Right hindlimb (tissue), 1 donor: Measurements from ENCODE around the gene PTPRD.
A peak's percentile ranks its signal among the peaks of the same experiment; 100 is the strongest.

Source experiments
- DNase-seq: peaks from one replicate; pipeline ENCODE4 v3.0.0-alpha.2; 2018

The PTPRD gene

GRCh38 chr9:8733131-8733954, 1879.5 kb downstream of the PTPRD start:
- peak; percentile 82 for DNase-seq

GRCh38 chr9:8732367-8733075, 1880.3 kb downstream of the PTPRD start:
- DNase-seq, result no peak

DNA sequence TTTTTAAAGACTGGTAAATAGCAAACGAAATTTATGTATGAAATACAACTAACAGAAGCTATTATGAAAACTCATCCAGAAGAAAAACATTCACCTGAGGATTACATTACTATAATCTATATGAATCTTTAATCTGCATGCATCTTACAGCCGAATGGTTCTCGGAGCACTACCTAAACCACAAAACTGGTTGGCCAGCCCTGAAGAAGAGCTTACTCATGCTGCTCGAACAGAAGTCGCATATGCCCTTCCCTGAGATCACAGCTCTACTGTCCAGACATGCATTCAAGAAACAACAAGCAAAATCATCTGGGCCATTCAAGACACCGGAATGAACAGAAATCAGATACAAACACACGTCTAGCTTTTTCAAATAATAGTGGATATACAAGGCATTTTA, 1882.2 kb downstream of the PTPRD start:
- no peak for DNase-seq

- DNase-seq, result no peak
Measured at GRCh38 chr9:8728910-8729309, 1883.9 kb downstream of the PTPRD start.

DNA sequence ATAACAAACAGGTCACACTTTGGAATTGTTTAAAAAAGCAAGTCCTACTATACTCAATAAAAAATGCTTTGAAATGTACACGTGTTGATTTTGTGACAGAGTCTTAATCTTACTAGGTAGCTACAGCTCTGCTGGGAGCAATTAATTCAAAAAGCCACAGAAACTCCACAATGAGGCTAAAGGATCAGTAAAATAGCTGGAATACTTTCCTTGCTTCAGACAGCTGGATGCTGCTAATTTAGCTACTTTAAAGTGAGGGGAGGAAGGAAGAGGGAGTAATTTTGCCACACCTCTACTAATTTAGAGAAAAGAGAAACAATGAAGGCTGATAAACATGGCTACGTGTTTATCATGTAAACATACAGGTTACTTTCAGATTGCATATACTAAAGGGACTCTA, 1885.6 kb downstream of the PTPRD start:
- no peak for DNase-seq

GRCh38 chr9:8726692-8727091, 1886.1 kb downstream of the PTPRD start:
- DNase-seq, result no peak

GRCh38 chr9:8725635-8726034, 1887.2 kb downstream of the PTPRD start:
- no peak for DNase-seq

DNA sequence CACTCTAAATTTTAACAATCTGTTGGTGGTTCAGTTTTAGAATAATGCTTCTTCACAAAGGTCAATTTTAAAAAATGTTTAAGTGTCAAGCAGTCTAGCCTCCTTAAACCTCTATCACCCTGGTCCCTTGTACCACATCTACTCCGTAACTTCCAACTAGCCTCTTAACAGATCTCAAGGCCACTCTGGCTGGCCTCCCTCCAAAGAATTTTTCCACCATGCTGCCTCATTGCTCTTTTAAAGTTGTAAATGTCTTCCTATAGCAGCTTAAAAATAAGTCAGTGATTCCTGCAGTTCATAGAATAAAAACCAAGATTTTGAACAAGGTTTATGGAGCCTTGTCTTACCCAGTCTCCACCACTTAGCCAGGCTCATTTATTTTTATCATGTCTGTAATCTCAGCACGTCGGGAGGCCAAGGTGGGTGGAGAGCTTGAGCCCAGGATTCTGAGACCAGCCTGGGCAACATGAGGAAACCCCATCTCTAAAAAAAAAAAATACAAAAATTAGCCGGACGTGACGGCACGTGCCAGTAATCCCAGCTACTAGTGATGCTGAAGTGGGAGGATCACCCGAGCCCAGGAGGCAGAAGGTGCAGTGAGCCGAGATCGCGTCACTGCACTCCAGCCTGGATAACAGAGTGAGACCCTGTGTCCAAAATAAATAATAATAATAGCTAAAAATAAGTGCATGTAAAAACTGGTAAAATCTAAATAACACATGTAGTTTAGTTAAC, 1888.4 kb downstream of the PTPRD start:
- DNase-seq, result no peak

GRCh38 chr9:8723195-8723594, 1889.6 kb downstream of the PTPRD start:
- no peak for DNase-seq

- DNase-seq, result no peak
Measured at GRCh38 chr9:8719833-8720486, 1892.8 kb downstream of the PTPRD start.

GRCh38 chr9:8718121-8718725, 1894.6 kb downstream of the PTPRD start:
- no peak for DNase-seq

- no peak for DNase-seq
Measured at GRCh38 chr9:8717146-8717545, 1895.7 kb downstream of the PTPRD start.

DNA sequence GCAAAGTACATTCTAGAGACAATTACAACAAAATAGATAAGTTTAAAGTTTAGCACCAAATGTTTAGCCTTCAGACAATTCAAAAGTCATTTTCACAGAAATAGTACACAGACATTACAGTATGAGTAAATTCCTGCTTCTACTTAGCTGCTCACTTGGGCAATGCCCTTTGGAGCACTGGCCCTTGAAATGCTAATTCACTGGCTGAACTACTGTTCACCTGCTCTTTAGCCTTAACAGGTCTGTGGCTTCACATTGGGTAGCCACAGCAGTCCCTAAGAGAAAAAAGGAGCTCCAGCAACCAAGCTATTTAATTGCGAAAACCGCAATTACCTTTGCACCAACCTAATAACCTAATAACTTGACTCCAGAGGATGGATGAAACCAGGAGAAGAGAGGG, 1897.0 kb downstream of the PTPRD start:
- no peak for DNase-seq

GRCh38 chr9:8713811-8714165, 1899.0 kb downstream of the PTPRD start:
- DNase-seq, result no peak

GRCh38 chr9:8713149-8713810, 1899.5 kb downstream of the PTPRD start:
- no peak for DNase-seq

GRCh38 chr9:8709731-8710130, 1903.1 kb downstream of the PTPRD start:
- DNase-seq, result no peak

DNA sequence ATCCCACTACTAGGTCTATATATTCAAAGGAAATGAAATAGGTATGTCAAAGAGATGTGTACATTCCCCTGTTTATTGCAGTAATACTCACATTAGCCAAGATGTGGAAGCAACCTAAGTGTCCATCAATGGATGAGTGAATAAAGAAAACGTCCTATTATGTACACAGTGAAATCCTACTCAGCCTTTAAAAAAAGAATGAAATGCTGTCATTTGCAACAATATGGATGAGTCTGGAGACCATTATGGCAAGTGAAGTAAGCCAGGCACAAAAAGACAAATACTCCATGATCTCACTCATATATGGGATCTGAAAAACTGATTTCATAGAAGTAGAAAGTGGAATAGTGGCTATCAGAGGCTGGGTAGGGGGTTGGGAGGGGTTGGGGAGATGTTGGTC, 1904.1 kb downstream of the PTPRD start:
- no peak for DNase-seq

GRCh38 chr9:8706998-8707397, 1905.8 kb downstream of the PTPRD start:
- DNase-seq, result no peak

DNA sequence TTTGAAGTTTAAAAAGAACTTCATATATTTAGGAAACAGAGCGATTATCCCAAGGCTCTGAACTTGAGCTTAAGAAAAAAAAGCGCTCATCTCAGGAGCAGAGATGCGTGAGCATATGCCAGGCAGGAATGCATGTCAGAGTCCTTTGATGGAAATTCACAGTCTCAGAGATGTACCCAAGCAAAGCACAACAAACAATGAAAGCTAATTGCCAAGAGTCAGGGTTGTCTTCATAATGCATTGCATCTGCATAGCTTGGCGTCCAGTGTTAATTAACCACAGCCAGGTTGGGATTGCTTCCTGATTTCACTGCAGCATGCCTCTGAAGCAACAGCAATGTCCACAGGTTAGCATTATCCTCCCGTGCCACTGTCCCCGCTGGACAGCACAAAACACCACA, 1906.3 kb downstream of the PTPRD start:
- no peak for DNase-seq

DNA sequence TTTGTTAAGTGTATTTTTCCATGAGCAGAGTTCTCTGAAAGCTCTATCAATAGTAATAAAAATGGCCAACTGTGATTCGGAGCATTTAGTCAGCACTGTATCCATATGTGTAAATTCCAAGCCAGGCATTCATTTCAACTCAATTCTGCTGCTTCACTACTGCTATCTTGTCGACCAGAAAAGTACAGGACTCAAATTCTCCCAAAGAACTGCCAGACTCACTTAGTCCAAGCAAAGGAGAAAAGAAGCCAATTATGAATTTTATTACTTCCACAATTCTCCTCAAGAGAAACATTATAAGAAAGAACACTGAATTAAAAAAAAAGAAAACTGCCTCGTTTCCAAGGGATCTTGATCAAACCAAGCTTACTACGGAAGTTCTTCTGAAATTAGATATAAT, 1906.9 kb downstream of the PTPRD start:
- DNase-seq, result no peak

- DNase-seq, result no peak
Measured at GRCh38 chr9:8703904-8704303, 1908.9 kb downstream of the PTPRD start.

GRCh38 chr9:8701904-8702303, 1910.9 kb downstream of the PTPRD start:
- DNase-seq, result no peak
